H1 (cell line): ENCODE results near the gene TNFRSF14. TPM values are rescaled to one million over a fixed set of nuclear protein-coding genes. Genes with fewer than 3 reads are reported as not detected.

Experiments
- CTCF ChIA-PET: fragments of 300-600 bp; sonication (Branson Sonifier 250); formaldehyde crosslinking; loops from one replicate; lab custom pipeline; 2021; ENCODE audit not compliant: partially characterized antibody; lab: Charles Lee
- POLR2A ChIA-PET: fragments of 300-600 bp; sonication (Branson Sonifier 250); formaldehyde crosslinking; loops from one replicate; lab custom pipeline; 2021; ENCODE audit warnings: inconsistent platforms; ENCODE audit not compliant: partially characterized antibody; lab: Charles Lee
- DNase-seq, 2 experiments: peaks; one replicate each; pipeline versions ENCODE4 v3.0.0 to v3.0.0-alpha.2; 2010 to 2022; ENCODE audit warnings: low spot score in 2 of 2, low read depth in 1 of 2, mixed read lengths in 1 of 2
- FAIRE-seq: peaks from 2 replicates; lab custom pipeline; 2011; peaks lifted over from hg19 to GRCh38; lab: Jason Lieb, UNC
- H2AFZ ChIP-seq: 2 replicates; pipeline ENCODE4 v1.8.1; 2012; ENCODE audit warnings: low read length, inconsistent platforms
- H2AK5ac ChIP-seq: 2 replicates; pipeline ENCODE4 v1.6.1; 2013; ENCODE audit warnings: low read depth, low read length
- H2BK120ac ChIP-seq: replicated peaks from 2 replicates; pipeline ENCODE3; 2013; ENCODE audit warnings: low read depth, low read length, inconsistent platforms
- H2BK12ac ChIP-seq: 2 replicates; pipeline ENCODE4 v1.6.1; 2013; ENCODE audit warnings: low read depth, low read length
- H2BK15ac ChIP-seq: 2 replicates; pipeline ENCODE4 v1.6.1; 2013; ENCODE audit warnings: low read length
- H2BK20ac ChIP-seq: 2 replicates; pipeline ENCODE4 v1.6.1; 2013; ENCODE audit warnings: low read length
- H2BK5ac ChIP-seq: 2 replicates; pipeline ENCODE4 v1.6.1; 2013; ENCODE audit warnings: low read depth, low read length
- H3K14ac ChIP-seq: 2 replicates; pipeline ENCODE4 v1.6.1; 2013; ENCODE audit warnings: inconsistent platforms; ENCODE audit not compliant: insufficient read length
- H3K18ac ChIP-seq: 2 replicates; pipeline ENCODE4 v1.6.1; 2013; ENCODE audit warnings: low read length; ENCODE audit errors: extremely low read depth
- H3K23ac ChIP-seq: 2 replicates; pipeline ENCODE4 v1.6.1; 2013; ENCODE audit warnings: inconsistent platforms; ENCODE audit not compliant: insufficient read length
- H3K23me2 ChIP-seq: 2 replicates; pipeline ENCODE4 v1.6.1; 2013; ENCODE audit warnings: low read depth, low read length
- H3K27ac ChIP-seq: 2 replicates; pipeline ENCODE4 v1.6.1; 2011; ENCODE audit warnings: low read depth, low read length, inconsistent platforms
- H3K27me3 ChIP-seq, 4 experiments: replicated peaks in 1 of 4; 1 replicate in 1 of 4; 2 replicates in 3 of 4; pipeline versions ENCODE4 v1.6.1 to v1.8.1; 2011 to 2013; ENCODE audit warnings: low read length in 3 of 4, mild to moderate bottlenecking in 3 of 4, inconsistent platforms in 2 of 4, mixed read lengths in 2 of 4, moderate library complexity in 1 of 4; ENCODE audit not compliant: control insufficient read depth in 3 of 4, insufficient read depth in 3 of 4; ENCODE audit errors: extremely low read depth in 1 of 4
- H3K36me3 ChIP-seq, 4 experiments: 2 replicates each; pipeline versions ENCODE4 v1.6.1 to v1.8.1; 2011 to 2013; ENCODE audit warnings: mild to moderate bottlenecking in 4 of 4, low read length in 3 of 4, moderate library complexity in 2 of 4, control low read depth in 1 of 4, inconsistent platforms in 1 of 4; ENCODE audit not compliant: insufficient read depth in 4 of 4, control insufficient read depth in 2 of 4
- H3K4ac ChIP-seq: replicated peaks from 2 replicates; pipeline ENCODE3; 2013; ENCODE audit warnings: low read length, low read depth, mixed read lengths, inconsistent platforms; ENCODE audit not compliant: insufficient read length
- H3K4me1 ChIP-seq, 4 experiments: replicated peaks in 1 of 4; 1 replicate in 1 of 4; 2 replicates in 3 of 4; pipeline versions ENCODE4 v1.6.1 to v1.8.1; 2011 to 2013; ENCODE audit warnings: low read length in 3 of 4, inconsistent platforms in 2 of 4, mixed read lengths in 1 of 4; ENCODE audit not compliant: insufficient read depth in 4 of 4, control insufficient read depth in 3 of 4
- H3K4me2 ChIP-seq, 2 experiments: 2 replicates each; pipeline versions ENCODE4 v1.6.1 to v1.8.1; 2011 to 2013; ENCODE audit warnings: low read depth in 2 of 2, low read length in 2 of 2, control low read depth in 1 of 2, inconsistent platforms in 1 of 2, mild to moderate bottlenecking in 1 of 2; ENCODE audit not compliant: insufficient read depth in 1 of 2
- H3K4me3 ChIP-seq, 4 experiments: fragments of 200-600, 300-600 bp in 1 of 4; sonication (generic), shearing (Covaris generic), sonication (Bioruptor Twin) in 1 of 4; 2 replicates each; pipeline versions ENCODE4 v1.5.1 to v1.8.1; 2011 to 2016; ENCODE audit warnings: low read length in 4 of 4, low read depth in 3 of 4, control low read depth in 2 of 4, inconsistent platforms in 2 of 4, mild to moderate bottlenecking in 2 of 4, mixed read lengths in 1 of 4, moderate library complexity in 1 of 4; ENCODE audit not compliant: insufficient read depth in 2 of 4; ENCODE audit errors: extremely low read depth in 1 of 4
- H3K56ac ChIP-seq: replicated peaks from 2 replicates; pipeline ENCODE3; 2013; ENCODE audit warnings: low read depth, mild to moderate bottlenecking, mixed read lengths, low read length, inconsistent platforms; ENCODE audit not compliant: insufficient read length
- H3K79me1 ChIP-seq: 2 replicates; pipeline ENCODE4 v1.6.1; 2013; ENCODE audit warnings: low read depth, low read length, control low read depth
- H3K79me2 ChIP-seq, 2 experiments: 2 replicates each; pipeline versions ENCODE4 v1.6.1 to v1.8.1; 2012 to 2013; ENCODE audit warnings: low read length in 2 of 2, mild to moderate bottlenecking in 2 of 2, inconsistent platforms in 1 of 2; ENCODE audit not compliant: insufficient read depth in 2 of 2, control insufficient read depth in 1 of 2
- H3K9ac ChIP-seq, 4 experiments: replicated peaks in 1 of 4; 1 replicate in 1 of 4; 2 replicates in 3 of 4; pipeline versions ENCODE4 v1.6.1 to v1.8.1; 2011 to 2013; ENCODE audit warnings: low read depth in 3 of 4, low read length in 3 of 4, control low read depth in 2 of 4, mild to moderate bottlenecking in 2 of 4, moderate library complexity in 2 of 4, inconsistent platforms in 1 of 4; ENCODE audit errors: extremely low read depth in 1 of 4
- H3K9me3 ChIP-seq, 2 experiments: 2 replicates each; pipeline versions ENCODE4 v1.6.1 to v1.8.1; 2012 to 2013; ENCODE audit warnings: mild to moderate bottlenecking in 2 of 2, moderate library complexity in 2 of 2, control low read depth in 1 of 2, inconsistent platforms in 1 of 2, low read depth in 1 of 2, low read length in 1 of 2, mixed read lengths in 1 of 2; ENCODE audit not compliant: insufficient read depth in 2 of 2
- H4K20me1 ChIP-seq, 2 experiments: replicated peaks in 1 of 2; 2 replicates each; pipeline versions ENCODE3 to v1.8.1; 2011 to 2013; ENCODE audit warnings: inconsistent platforms in 2 of 2, low read length in 2 of 2, mild to moderate bottlenecking in 1 of 2; ENCODE audit not compliant: insufficient read depth in 2 of 2, control insufficient read depth in 1 of 2
- H4K5ac ChIP-seq: 2 replicates; pipeline ENCODE4 v1.6.1; 2013; ENCODE audit warnings: low read length, low read depth, mixed read lengths, inconsistent platforms; ENCODE audit not compliant: insufficient read length
- H4K8ac ChIP-seq: 2 replicates; pipeline ENCODE4 v1.8.0; 2013; ENCODE audit warnings: mild to moderate bottlenecking, moderate library complexity, low read length, inconsistent platforms; ENCODE audit not compliant: insufficient read depth; ENCODE audit errors: extremely low read depth
- H4K91ac ChIP-seq: replicated peaks from 2 replicates; pipeline ENCODE3; 2013; ENCODE audit warnings: low read length, mixed read lengths, inconsistent platforms; ENCODE audit not compliant: insufficient read length
- JUN ChIP-seq: IDR thresholded peaks from 2 replicates; pipeline ENCODE4 v1.6.1; 2011; ENCODE audit warnings: low read depth, mild to moderate bottlenecking, improper control_type of control experiment, low read length
- PHF8 ChIP-seq: fragments of 200-600 bp; sonication (generic); conservative IDR thresholded peaks from 2 replicates; pipeline ENCODE4 v1.7.1; 2012; ENCODE audit warnings: low read depth, mild to moderate bottlenecking, inconsistent platforms, low read length, moderate library complexity
- RAD21 ChIP-seq, 2 experiments: IDR thresholded peaks in 1 of 2; conservative IDR thresholded peaks in 1 of 2; 2 replicates each; pipeline ENCODE4 v1.6.1; 2011; ENCODE audit warnings: low read depth in 2 of 2, low read length in 2 of 2, improper control_type of control experiment in 1 of 2, inconsistent platforms in 1 of 2, mild to moderate bottlenecking in 1 of 2, moderate library complexity in 1 of 2
- SP2 ChIP-seq: IDR thresholded peaks from 2 replicates; pipeline ENCODE4 v1.6.1; 2012; ENCODE audit warnings: mild to moderate bottlenecking, low read length, inconsistent platforms
- WGBS, 2 experiments: shearing (Covaris generic) in 1 of 2; methylation state at CpG; one replicate each; pipeline versions ENCODE4 v1.1.6 to v1.1.7; 2013 to 2015; ENCODE audit warnings: low lambda C conversion rate in 2 of 2, mixed read lengths in 2 of 2, inconsistent platforms in 1 of 2, low coverage in 1 of 2, missing lambda C conversion rate in 1 of 2; ENCODE audit not compliant: insufficient replicate concordance in 2 of 2, insufficient coverage in 1 of 2, insufficient read length in 1 of 2; ENCODE audit errors: extremely low coverage in 1 of 2, missing lambda C conversion rate in 1 of 2; 5-methylcytosine and 5-hydroxymethylcytosine counted together
- polyA plus RNA-seq, 7 experiments: library from polyadenylated mRNA; depleted of rRNA in 3 of 7; stranded (reverse) in 5 of 7; unstranded in 2 of 7; fragments of >200 nt in 5 of 7; fragments of 200-250 nt in 2 of 7; gene quantifications; 1 replicate in 5 of 7; 2 replicates in 1 of 7; 4 replicates in 1 of 7; pipeline versions ENCODE4 v1.2.1 to v1.2.3, GENCODE V29; 2011 to 2013; ENCODE audit warnings: missing spikeins in 2 of 7, mixed read lengths in 2 of 7
- total RNA-seq: library from RNA; stranded (reverse); fragmentation: NEBNext Ultra II Directional; extraction: Animal tissue kit (Norgen Biotek cat#: 25700); gene quantifications from 2 replicates; pipeline ENCODE4 v1.2.1, GENCODE V29; 2021

The TNFRSF14 gene
- total and polyA plus RNA-seq, 2 of the 8 experiments (the other 6 are each of a cell fraction or from before 2014, with no cell fraction given) = 0.36 to 0.50 TPM

- no peaks in the 10 kb centered on the region for H3K79me2 ChIP-seq
- H2BK20ac ChIP-seq = no peak overlapping the region
- no peak overlapping the region for H3K23ac ChIP-seq
- no peak overlapping the region for H2BK120ac ChIP-seq
- peaks cover 5 to 8% of the 10 kb centered on the region in 2 experiments for H3K9me3 ChIP-seq
- no peak overlapping the region for H3K4ac ChIP-seq
- no peak overlapping the region for H2BK12ac ChIP-seq
- ChIA-PET CTCF (interaction anchor here (5.1 kb wide), 1 partner anchor 11 kb away, joined by 33 read pairs; no protein-coding TSS in a partner anchor), POLR2A (no interaction called here)
- H4K5ac ChIP-seq = no peak overlapping the region
- no peak for TF ChIP-seq SP2
- TF ChIP-seq PHF8 = no peak
- TF ChIP-seq JUN = no peak
- no peak for TF ChIP-seq RAD21 (IDR thresholded peaks at IDR 0.05 in 1 of 2, conservative IDR thresholded peaks at IDR 0.05 in 1 of 2; ENCODE audit: low read depth in 2 of 2, low read length in 2 of 2)
- no peak overlapping the region for H2AK5ac ChIP-seq
- FAIRE-seq (no peak), DNase-seq (no peak)
- H3K36me3 ChIP-seq = no peaks in the 10 kb centered on the region
- no peak overlapping the region for H3K4me2 ChIP-seq
- no peak overlapping the region for H2AFZ ChIP-seq
- H3K27me3 ChIP-seq = no peaks in the 10 kb centered on the region
- no peaks in the 10 kb centered on the region for H4K20me1 ChIP-seq
- H4K8ac ChIP-seq = no peak overlapping the region
- H3K4me3 ChIP-seq = no peak overlapping the region
- H3K27ac ChIP-seq = no peak overlapping the region
- H3K4me1 ChIP-seq = peaks cover 0 to 4% (median 1%) of the 10 kb centered on the region in 4 experiments; a peak in 2 of 7 replicates
- no peak overlapping the region for H3K18ac ChIP-seq
- no peaks in the 10 kb centered on the region for H3K23me2 ChIP-seq
- 89% methylated on average over 8 of the region's 8 CpGs; no CpG with 5 or more reads in 1 of the 2 experiments for whole genome bisulfite sequencing, 2 experiments
- no peak overlapping the region for H3K14ac ChIP-seq
- H2BK15ac ChIP-seq = no peak overlapping the region
- H3K56ac ChIP-seq = no peak overlapping the region
- no peak overlapping the region for H2BK5ac ChIP-seq
- no peak overlapping the region for H4K91ac ChIP-seq
- H3K9ac ChIP-seq = no peak overlapping the region
- no peaks in the 10 kb centered on the region for H3K79me1 ChIP-seq
Observed at GRCh38 chr1:2573250-2573920, 17.2 kb downstream of the TNFRSF14 start.
